ENCODE results near the gene KLK10. TPM values are rescaled to one million over a fixed set of nuclear protein-coding genes. Genes with fewer than 3 reads are reported as not detected.

KLK10 gene
- total RNA-seq, 4 donors from 2014 or later: 45.2 to 85.3 (median 53.9) TPM

DNA sequence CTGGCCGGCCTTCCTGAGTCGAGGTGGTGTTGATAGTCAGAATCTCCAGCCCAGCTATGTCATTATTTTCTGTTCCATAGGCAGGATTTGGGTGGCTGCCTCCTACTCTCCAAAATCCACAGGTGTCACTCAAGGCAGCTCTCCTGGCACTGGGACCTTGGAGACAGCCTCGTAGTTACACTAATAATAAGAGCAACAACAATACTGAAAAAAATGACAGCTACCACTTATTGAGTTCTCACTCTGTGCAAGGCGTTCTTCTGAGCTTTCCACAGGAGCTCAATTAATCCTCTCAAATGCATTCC lies 27.5 kb upstream of the KLK10 start:
- Histone ChIP-seq H3K9me3 (no peaks in the 10 kb centered on the region), H3K27me3 (no peaks in the 10 kb centered on the region), H3K36me3 (no peaks in the 10 kb centered on the region), H3K27ac (no peak overlapping the region), H3K4me1 (peaks cover 9% of the 10 kb centered on the region), H3K4me3 (no peak overlapping the region)
- WGBS: 8% methylated on average over 4 of the region's 4 CpGs
- peak in 1 of 2 donors; percentile 40 for DNase-seq (ENCODE audit: low spot score in 2 of 2)
- TF ChIP-seq POLR2AphosphoS5 (IDR thresholded peaks at IDR 0.05): no peak
- no peak for TF ChIP-seq EP300 (IDR thresholded peaks at IDR 0.05)
- no peak for TF ChIP-seq POLR2A (IDR thresholded peaks at IDR 0.05)
- TF ChIP-seq, protein P1, sequence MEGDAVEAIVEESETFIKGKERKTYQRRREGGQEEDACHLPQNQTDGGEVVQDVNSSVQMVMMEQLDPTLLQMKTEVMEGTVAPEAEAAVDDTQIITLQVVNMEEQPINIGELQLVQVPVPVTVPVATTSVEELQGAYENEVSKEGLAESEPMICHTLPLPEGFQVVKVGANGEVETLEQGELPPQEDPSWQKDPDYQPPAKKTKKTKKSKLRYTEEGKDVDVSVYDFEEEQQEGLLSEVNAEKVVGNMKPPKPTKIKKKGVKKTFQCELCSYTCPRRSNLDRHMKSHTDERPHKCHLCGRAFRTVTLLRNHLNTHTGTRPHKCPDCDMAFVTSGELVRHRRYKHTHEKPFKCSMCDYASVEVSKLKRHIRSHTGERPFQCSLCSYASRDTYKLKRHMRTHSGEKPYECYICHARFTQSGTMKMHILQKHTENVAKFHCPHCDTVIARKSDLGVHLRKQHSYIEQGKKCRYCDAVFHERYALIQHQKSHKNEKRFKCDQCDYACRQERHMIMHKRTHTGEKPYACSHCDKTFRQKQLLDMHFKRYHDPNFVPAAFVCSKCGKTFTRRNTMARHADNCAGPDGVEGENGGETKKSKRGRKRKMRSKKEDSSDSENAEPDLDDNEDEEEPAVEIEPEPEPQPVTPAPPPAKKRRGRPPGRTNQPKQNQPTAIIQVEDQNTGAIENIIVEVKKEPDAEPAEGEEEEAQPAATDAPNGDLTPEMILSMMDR (IDR thresholded peaks at IDR 0.05): no peak

DNA sequence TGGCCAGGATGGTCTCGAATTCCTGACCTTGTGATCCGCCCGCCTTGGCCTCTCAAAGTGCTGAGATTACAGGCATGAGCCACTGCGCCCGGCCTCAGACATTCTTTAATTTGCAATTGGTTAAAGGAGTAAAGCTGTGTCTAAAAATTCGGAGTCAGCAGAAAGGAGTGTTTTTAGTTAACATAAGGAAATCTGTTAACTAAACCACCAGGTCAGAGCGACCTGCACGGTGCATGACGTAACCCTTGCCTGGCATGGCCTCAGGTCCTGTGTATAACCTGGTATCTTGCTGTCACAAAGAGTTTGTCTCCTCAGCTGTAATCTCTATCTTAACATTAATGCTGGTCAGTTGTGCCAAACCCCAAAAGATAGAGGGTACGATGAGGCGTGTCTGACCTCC lies 24.8 kb upstream of the KLK10 start:
- H3K4me3 ChIP-seq: no peak overlapping the region
- H3K27me3 ChIP-seq: no peaks in the 10 kb centered on the region
- H3K9me3 ChIP-seq: no peaks in the 10 kb centered on the region
- H3K36me3 ChIP-seq: no peaks in the 10 kb centered on the region
- 79% methylated on average over 11 of the region's 11 CpGs for WGBS
- DNase-seq (ENCODE audit: low spot score in 2 of 2): no peak
- peaks cover 9% of the 10 kb centered on the region for H3K4me1 ChIP-seq
- no peak overlapping the region for H3K27ac ChIP-seq
- TF ChIP-seq, protein P1 (IDR thresholded peaks at IDR 0.05): no peak
- TF ChIP-seq POLR2A (IDR thresholded peaks at IDR 0.05) (no peak), EP300 (IDR thresholded peaks at IDR 0.05) (no peak), POLR2AphosphoS5 (IDR thresholded peaks at IDR 0.05) (no peak)

DNA sequence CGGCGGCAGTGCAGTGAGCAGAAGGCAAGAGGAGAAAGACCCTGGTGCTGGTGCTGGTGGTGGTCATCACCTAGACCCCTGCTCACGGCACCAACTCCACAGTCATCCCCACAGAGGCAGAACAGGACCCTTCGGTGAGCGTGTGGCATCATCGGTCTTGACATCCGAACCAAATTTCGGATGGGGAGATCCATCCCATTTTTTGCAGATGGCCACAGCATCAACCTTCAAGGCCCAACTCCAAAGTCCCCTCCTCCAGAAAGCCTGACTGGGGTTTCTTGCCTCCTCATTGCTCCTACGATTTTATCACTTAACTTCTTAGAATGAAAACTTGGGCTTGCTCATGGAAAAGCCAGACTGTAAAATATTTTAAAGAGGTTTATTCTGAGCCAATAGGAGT lies 24.0 kb upstream of the KLK10 start:
- WGBS: 88% methylated on average over 7 of the region's 9 CpGs
- Histone ChIP-seq H3K9me3 (no peaks in the 10 kb centered on the region), H3K4me3 (no peak overlapping the region), H3K27ac (no peak overlapping the region), H3K4me1 (peaks cover 11% of the 10 kb centered on the region), H3K27me3 (no peaks in the 10 kb centered on the region), H3K36me3 (no peaks in the 10 kb centered on the region)
- TF ChIP-seq POLR2A (IDR thresholded peaks at IDR 0.05) (no peak), POLR2AphosphoS5 (IDR thresholded peaks at IDR 0.05) (no peak), EP300 (IDR thresholded peaks at IDR 0.05) (no peak)
- TF ChIP-seq, protein P1 (IDR thresholded peaks at IDR 0.05): no peak
- DNase-seq (ENCODE audit: low spot score in 2 of 2): peak in 1 of 2 donors; percentile 24

DNA sequence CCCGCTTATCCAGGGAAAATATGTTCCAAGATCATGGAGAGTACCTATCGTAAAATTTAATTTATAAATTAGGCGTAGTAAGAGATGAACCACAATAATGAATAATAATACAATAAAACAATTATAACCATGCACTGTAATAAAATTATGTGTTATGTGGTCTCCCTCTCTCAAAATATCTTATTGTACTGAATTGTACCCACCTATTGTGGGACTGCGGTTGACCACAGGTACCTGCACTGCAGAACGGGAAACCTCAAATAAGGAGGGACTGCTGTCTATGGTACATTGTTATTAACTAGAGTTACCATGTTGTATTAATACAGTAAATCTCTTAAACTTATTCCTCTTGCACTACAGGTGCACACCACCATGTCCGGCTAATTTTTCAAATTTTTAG lies 20.6 kb upstream of the KLK10 start:
- WGBS: 93% methylated on average over 6 of the region's 6 CpGs
- H3K4me3 ChIP-seq: no peak overlapping the region

DNA sequence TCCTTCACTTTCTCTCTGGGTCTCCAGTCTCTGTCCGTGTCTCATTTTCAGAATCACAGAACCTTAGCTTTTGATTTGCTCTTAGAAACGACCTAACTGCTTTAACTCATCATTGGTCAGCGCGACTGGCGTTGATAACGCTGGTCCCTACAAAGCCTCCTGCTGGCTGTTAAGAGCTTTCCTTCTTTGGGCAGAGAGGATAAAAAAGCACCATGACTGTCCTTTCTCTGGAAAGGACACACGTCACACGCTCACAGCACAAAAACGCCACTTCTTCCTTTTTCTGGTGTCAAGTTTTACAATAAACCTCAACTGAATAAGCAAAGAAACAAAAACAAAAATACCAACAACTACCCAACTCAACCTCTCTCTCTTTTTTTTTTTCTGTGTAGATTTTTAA lies 17.0 kb upstream of the KLK10 start:
- no peaks in the 10 kb centered on the region for H3K9me3 ChIP-seq
- no peaks in the 10 kb centered on the region for H3K36me3 ChIP-seq
- H3K4me1 ChIP-seq: peaks cover 5% of the 10 kb centered on the region
- H3K27me3 ChIP-seq: peaks cover 8% of the 10 kb centered on the region
- DNase-seq (ENCODE audit: low spot score in 2 of 2): no peak
- TF ChIP-seq POLR2A (IDR thresholded peaks at IDR 0.05) (no peak), EP300 (IDR thresholded peaks at IDR 0.05) (no peak), POLR2AphosphoS5 (IDR thresholded peaks at IDR 0.05) (no peak)
- TF ChIP-seq, protein P1 (IDR thresholded peaks at IDR 0.05): no peak
- H3K27ac ChIP-seq: no peak overlapping the region
- 69% methylated on average over 9 of the region's 9 CpGs for WGBS
- no peak overlapping the region for H3K4me3 ChIP-seq

More for the DNA sequence above, 20.6 kb upstream of the KLK10 start:
- Histone ChIP-seq H3K36me3 (no peaks in the 10 kb centered on the region), H3K4me1 (peaks cover 5% of the 10 kb centered on the region), H3K27me3 (no peaks in the 10 kb centered on the region), H3K27ac (no peak overlapping the region), H3K9me3 (no peaks in the 10 kb centered on the region)
- DNase-seq (ENCODE audit: low spot score in 2 of 2): no peak
- TF ChIP-seq, protein P1 (IDR thresholded peaks at IDR 0.05): no peak
- TF ChIP-seq POLR2AphosphoS5 (IDR thresholded peaks at IDR 0.05): no peak
- TF ChIP-seq POLR2A (IDR thresholded peaks at IDR 0.05): no peak
- no peak for TF ChIP-seq EP300 (IDR thresholded peaks at IDR 0.05)
